Trophoblast cell (in vitro differentiated cells and primary cell): ENCODE measurements around the gene NPFFR2.
"Not testable (repeated sequence)": the region's sequence is repeated elsewhere in the genome, so short reads cannot be mapped to it uniquely, and the experiment has no call there.

ENCODE experiments used
- DNase-seq, 2 donors: peaks; one replicate each; pipeline ENCODE4 v3.0.0-alpha.2; 2016
- H2AFZ ChIP-seq: 2 replicates; pipeline ENCODE4 v1.6.1; 2013; ENCODE audit warnings: low read length, moderate library complexity, mild to moderate bottlenecking; ENCODE audit not compliant: insufficient read depth, poor library complexity
- H2AK5ac ChIP-seq: 2 replicates; pipeline ENCODE4 v1.6.1; 2013; ENCODE audit warnings: mild to moderate bottlenecking, low read length
- H2BK120ac ChIP-seq: 2 replicates; pipeline ENCODE4 v1.6.1; 2013; ENCODE audit warnings: low read length, mild to moderate bottlenecking, moderate library complexity; ENCODE audit not compliant: insufficient read depth, poor library complexity
- H2BK12ac ChIP-seq: 2 replicates; pipeline ENCODE4 v1.6.1; 2013; ENCODE audit warnings: mild to moderate bottlenecking, low read length, moderate library complexity
- H2BK5ac ChIP-seq: 2 replicates; pipeline ENCODE4 v1.6.1; 2013; ENCODE audit warnings: low read length, low read depth, moderate library complexity, mild to moderate bottlenecking; ENCODE audit not compliant: poor library complexity
- H3K14ac ChIP-seq: 2 replicates; pipeline ENCODE4 v1.6.1; 2013; ENCODE audit warnings: mild to moderate bottlenecking, low read length
- H3K18ac ChIP-seq: 2 replicates; pipeline ENCODE4 v1.6.1; 2013; ENCODE audit warnings: mild to moderate bottlenecking, low read length
- H3K23ac ChIP-seq: 2 replicates; pipeline ENCODE4 v1.6.1; 2013; ENCODE audit warnings: low read length
- H3K27ac ChIP-seq: 2 replicates; pipeline ENCODE4 v1.5.1; 2013; ENCODE audit warnings: low read depth, mild to moderate bottlenecking, inconsistent platforms, low read length, moderate library complexity
- H3K27me3 ChIP-seq: 2 replicates; pipeline ENCODE4 v1.6.1; 2013; ENCODE audit warnings: inconsistent platforms, mild to moderate bottlenecking, low read length, moderate library complexity; ENCODE audit not compliant: insufficient read depth
- H3K36me3 ChIP-seq, 2 experiments: 1 replicate in 1 of 2; 2 replicates in 1 of 2; pipeline ENCODE4 v1.6.1; 2013; ENCODE audit warnings: low read length in 2 of 2, mild to moderate bottlenecking in 2 of 2, moderate library complexity in 1 of 2; ENCODE audit not compliant: insufficient read depth in 2 of 2, control insufficient read depth in 1 of 2
- H3K4ac ChIP-seq: 2 replicates; pipeline ENCODE4 v1.6.1; 2013; ENCODE audit warnings: low read depth, mild to moderate bottlenecking, low read length, moderate library complexity
- H3K4me1 ChIP-seq, 2 experiments: 1 replicate in 1 of 2; 2 replicates in 1 of 2; pipeline ENCODE4 v1.6.1; 2013; ENCODE audit warnings: low read length in 2 of 2, mild to moderate bottlenecking in 2 of 2, moderate library complexity in 1 of 2; ENCODE audit not compliant: insufficient read depth in 2 of 2, control insufficient read depth in 1 of 2
- H3K4me2 ChIP-seq: 2 replicates; pipeline ENCODE4 v1.6.1; 2013; ENCODE audit warnings: inconsistent platforms, mild to moderate bottlenecking, low read length, moderate library complexity
- H3K4me3 ChIP-seq: 2 replicates; pipeline ENCODE4 v1.5.1; 2013; ENCODE audit warnings: mild to moderate bottlenecking, low read depth, low read length, inconsistent platforms
- H3K79me1 ChIP-seq: one replicate; pipeline ENCODE4 v1.6.1; 2013; ENCODE audit warnings: low read length
- H3K79me2 ChIP-seq: 2 replicates; pipeline ENCODE4 v1.6.1; 2013; ENCODE audit warnings: low read length, mild to moderate bottlenecking; ENCODE audit not compliant: control insufficient read depth, insufficient read depth, poor library complexity
- H3K9ac ChIP-seq: 2 replicates; pipeline ENCODE4 v1.6.1; 2013; ENCODE audit warnings: mild to moderate bottlenecking, low read length
- H3K9me3 ChIP-seq: 2 replicates; pipeline ENCODE4 v1.6.1; 2013; ENCODE audit warnings: low read depth, mild to moderate bottlenecking, control low read depth, inconsistent platforms, low read length; ENCODE audit not compliant: insufficient read depth
- H4K12ac ChIP-seq: 2 replicates; pipeline ENCODE4 v1.6.1; 2013; ENCODE audit warnings: low read depth, mild to moderate bottlenecking, low read length, moderate library complexity
- H4K8ac ChIP-seq: 2 replicates; pipeline ENCODE4 v1.6.1; 2013; ENCODE audit warnings: low read depth, mild to moderate bottlenecking, low read length, moderate library complexity
- H4K91ac ChIP-seq: one replicate; pipeline ENCODE4 v1.6.1; 2013; ENCODE audit warnings: low read depth, mild to moderate bottlenecking, low read length, moderate library complexity
- WGBS: extraction: QIAGEN DNeasy Blood & Tissue Kit; methylation state at CpG from one replicate; pipeline ENCODE4 v1.1.7; 2013; ENCODE audit warnings: missing lambda C conversion rate; ENCODE audit not compliant: insufficient read length, insufficient coverage; ENCODE audit errors: extremely low coverage; 5-methylcytosine and 5-hydroxymethylcytosine counted together

The NPFFR2 gene

GRCh38 chr4:72144241-72144640, 112.4 kb downstream of the NPFFR2 start:
- H3K4me3 ChIP-seq = no peak overlapping the region
- H3K23ac ChIP-seq = no peak overlapping the region
- H3K79me2 ChIP-seq = no peaks in the 10 kb centered on the region
- H3K4me1 ChIP-seq = no peaks in the 10 kb centered on the region
- no peak overlapping the region for H2BK120ac ChIP-seq
- H2AK5ac ChIP-seq = no peak overlapping the region
- no peak overlapping the region for H4K91ac ChIP-seq
- no peak overlapping the region for H3K4me2 ChIP-seq
- H3K79me1 ChIP-seq = no peaks in the 10 kb centered on the region
- no peak overlapping the region for H4K12ac ChIP-seq
- DNase-seq = no peak
- no peak overlapping the region for H2BK5ac ChIP-seq
- H2BK12ac ChIP-seq = no peak overlapping the region
- no peaks in the 10 kb centered on the region for H3K27me3 ChIP-seq
- H3K36me3 ChIP-seq = no peaks in the 10 kb centered on the region
- H4K8ac ChIP-seq = no peak overlapping the region
- H3K4ac ChIP-seq = no peak overlapping the region
- no CpG with 5 or more reads among the region's 2 CpGs for WGBS
- H3K9me3 ChIP-seq = no peaks in the 10 kb centered on the region
- H3K9ac ChIP-seq = no peak overlapping the region
- H2AFZ ChIP-seq = no peak overlapping the region
- no peak overlapping the region for H3K14ac ChIP-seq
- no peak overlapping the region for H3K27ac ChIP-seq
- H3K18ac ChIP-seq = no peak overlapping the region

GRCh38 chr4:72152731-72153130, 120.9 kb downstream of the NPFFR2 start:
- H2AFZ ChIP-seq = no peak overlapping the region
- H2BK120ac ChIP-seq = no peak overlapping the region
- H3K36me3 ChIP-seq = no peaks in the 10 kb centered on the region
- no peak for DNase-seq
- H2AK5ac ChIP-seq = no peak overlapping the region
- H3K23ac ChIP-seq = no peak overlapping the region
- H3K4me2 ChIP-seq = no peak overlapping the region
- H3K9ac ChIP-seq = no peak overlapping the region
- H3K18ac ChIP-seq = no peak overlapping the region
- H2BK5ac ChIP-seq = no peak overlapping the region
- H3K4me1 ChIP-seq = no peaks in the 10 kb centered on the region
- no peak overlapping the region for H4K12ac ChIP-seq
- H3K4ac ChIP-seq = no peak overlapping the region
- H2BK12ac ChIP-seq = no peak overlapping the region
- no peaks in the 10 kb centered on the region for H3K9me3 ChIP-seq
- H3K27ac ChIP-seq = no peak overlapping the region
- no peak overlapping the region for H3K14ac ChIP-seq
- H4K91ac ChIP-seq = no peak overlapping the region
- no peaks in the 10 kb centered on the region for H3K79me1 ChIP-seq
- no peak overlapping the region for H3K4me3 ChIP-seq
- no peaks in the 10 kb centered on the region for H3K27me3 ChIP-seq
- H3K79me2 ChIP-seq = no peaks in the 10 kb centered on the region
- H4K8ac ChIP-seq = no peak overlapping the region

GRCh38 chr4:72153634-72154033, 121.8 kb downstream of the NPFFR2 start:
- not testable (repeated sequence) for H2BK12ac ChIP-seq, H3K9ac ChIP-seq, H3K36me3 ChIP-seq, H3K4ac ChIP-seq, H4K12ac ChIP-seq, DNase-seq, H3K79me2 ChIP-seq, H2AK5ac ChIP-seq, H2AFZ ChIP-seq, H2BK5ac ChIP-seq, H4K8ac ChIP-seq, H3K9me3 ChIP-seq, H3K79me1 ChIP-seq, H3K4me1 ChIP-seq, H3K27me3 ChIP-seq, H3K4me3 ChIP-seq, H3K14ac ChIP-seq, H3K4me2 ChIP-seq, H3K23ac ChIP-seq, H3K27ac ChIP-seq, H2BK120ac ChIP-seq, H4K91ac ChIP-seq, H3K18ac ChIP-seq
- WGBS = no CpG with 5 or more reads among the region's 8 CpGs

- H3K36me3 ChIP-seq, H2AFZ ChIP-seq, H2BK5ac ChIP-seq, H3K9me3 ChIP-seq, H3K4me1 ChIP-seq, DNase-seq, H3K79me1 ChIP-seq, H2BK12ac ChIP-seq, H3K9ac ChIP-seq, H4K8ac ChIP-seq, H2BK120ac ChIP-seq, H2AK5ac ChIP-seq, H3K14ac ChIP-seq, H3K4me2 ChIP-seq, H3K4me3 ChIP-seq, H3K27me3 ChIP-seq, H4K91ac ChIP-seq, H4K12ac ChIP-seq, H3K4ac ChIP-seq, H3K27ac ChIP-seq, H3K18ac ChIP-seq, H3K79me2 ChIP-seq, H3K23ac ChIP-seq: not testable (repeated sequence)
- WGBS = no CpG with 5 or more reads among the region's 14 CpGs
These were observed 137.5 kb downstream of the NPFFR2 start for GRCh38 chr4:72169285-72169684.

GRCh38 chr4:72169861-72170260, 138.1 kb downstream of the NPFFR2 start:
- Histone ChIP-seq H3K9me3 (no peaks in the 10 kb centered on the region), H2AK5ac (no peak overlapping the region), H3K27ac (no peak overlapping the region), H4K12ac (no peak overlapping the region), H3K18ac (no peak overlapping the region), H3K9ac (no peak overlapping the region), H2BK120ac (no peak overlapping the region), H2BK5ac (no peak overlapping the region), H3K27me3 (no peaks in the 10 kb centered on the region), H3K14ac (no peak overlapping the region), H3K79me1 (no peaks in the 10 kb centered on the region), H3K4me2 (no peak overlapping the region), H4K91ac (no peak overlapping the region), H3K4me3 (no peak overlapping the region), H3K79me2 (no peaks in the 10 kb centered on the region), H4K8ac (no peak overlapping the region), H2AFZ (no peak overlapping the region), H3K36me3 (no peaks in the 10 kb centered on the region), H3K4me1 (no peaks in the 10 kb centered on the region), H3K23ac (no peak overlapping the region), H3K4ac (no peak overlapping the region), H2BK12ac (no peak overlapping the region)
- no peak for DNase-seq
- no CpG with 5 or more reads among the region's 3 CpGs for WGBS
